ENCODE results near the gene GLTP. TPM values are rescaled to one million over a fixed set of nuclear protein-coding genes. Genes with fewer than 3 reads are reported as not detected.

Gene GLTP
- total RNA-seq, 1 donor from 2014 or later: 43.5 TPM

- DNase-seq (ENCODE audit: low read depth): no peak
- H3K4me3 ChIP-seq (ENCODE audit: low read depth, low read length): no peak overlapping the region
- no peak for TF ChIP-seq CTCF (conservative IDR thresholded peaks at IDR 0.05; ENCODE audit: low read depth, low read length)
Observed at GRCh38 chr12:109822416-109822815, 57.9 kb downstream of the GLTP start.

GRCh38 chr12:109821968-109822367 lies 58.4 kb downstream of the GLTP start:
- DNase-seq (ENCODE audit: low read depth): no peak
- TF ChIP-seq CTCF (conservative IDR thresholded peaks at IDR 0.05; ENCODE audit: low read depth, low read length): no peak
- no peak overlapping the region for H3K4me3 ChIP-seq (ENCODE audit: low read depth, low read length)

GRCh38 chr12:109820816-109821381 lies 59.4 kb downstream of the GLTP start:
- no peak for DNase-seq (ENCODE audit: low read depth)
- no peak for TF ChIP-seq CTCF (conservative IDR thresholded peaks at IDR 0.05; ENCODE audit: low read depth, low read length)
- no peak overlapping the region for H3K4me3 ChIP-seq (ENCODE audit: low read depth, low read length)

- no peak overlapping the region for H3K4me3 ChIP-seq (ENCODE audit: low read depth, low read length)
- no peak for TF ChIP-seq CTCF (conservative IDR thresholded peaks at IDR 0.05; ENCODE audit: low read depth, low read length)
- no peak for DNase-seq (ENCODE audit: low read depth)
Observed at GRCh38 chr12:109818905-109819500, 61.3 kb downstream of the GLTP start.

GRCh38 chr12:109818253-109818652 lies 62.1 kb downstream of the GLTP start:
- no peak for TF ChIP-seq CTCF (conservative IDR thresholded peaks at IDR 0.05; ENCODE audit: low read depth, low read length)
- no peak overlapping the region for H3K4me3 ChIP-seq (ENCODE audit: low read depth, low read length)
- no peak for DNase-seq (ENCODE audit: low read depth)

- no peak for TF ChIP-seq CTCF (conservative IDR thresholded peaks at IDR 0.05; ENCODE audit: low read depth, low read length)
- no peak overlapping the region for H3K4me3 ChIP-seq (ENCODE audit: low read depth, low read length)
- no peak for DNase-seq (ENCODE audit: low read depth)
Observed at GRCh38 chr12:109817627-109818231, 62.6 kb downstream of the GLTP start.

GRCh38 chr12:109816870-109817269 lies 63.5 kb downstream of the GLTP start:
- H3K4me3 ChIP-seq (ENCODE audit: low read depth, low read length): no peak overlapping the region
- no peak for TF ChIP-seq CTCF (conservative IDR thresholded peaks at IDR 0.05; ENCODE audit: low read depth, low read length)
- DNase-seq (ENCODE audit: low read depth): no peak
